ENCODE data around the gene VEZF1.
"Not testable (repeated sequence)": the region's sequence is repeated elsewhere in the genome, so short reads cannot be mapped to it uniquely, and the experiment has no call there.

VEZF1 gene

DNA sequence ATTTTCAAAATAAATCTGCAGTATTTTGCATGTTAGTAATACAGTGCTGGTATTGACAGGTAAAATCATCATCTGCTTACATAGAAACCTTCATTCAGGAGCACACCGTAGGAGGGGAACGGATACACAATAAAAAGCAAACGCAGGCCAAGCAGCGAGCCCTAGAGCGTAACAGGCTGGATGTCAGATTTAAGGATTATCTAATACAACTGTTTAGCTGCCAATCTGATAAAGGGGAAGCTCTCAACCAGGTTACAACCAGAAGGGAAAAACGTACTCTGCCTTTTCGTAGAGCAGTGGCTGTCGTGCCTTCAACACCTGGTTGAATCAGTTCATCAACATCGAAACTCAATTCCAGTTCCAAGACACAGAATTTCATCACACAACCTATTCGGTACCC, 16.5 kb downstream of the VEZF1 start:
- no peak for FAIRE-seq

- no peak for FAIRE-seq
These were observed 17.3 kb downstream of the VEZF1 start for GRCh38 chr17:57970710-57971109.

DNA sequence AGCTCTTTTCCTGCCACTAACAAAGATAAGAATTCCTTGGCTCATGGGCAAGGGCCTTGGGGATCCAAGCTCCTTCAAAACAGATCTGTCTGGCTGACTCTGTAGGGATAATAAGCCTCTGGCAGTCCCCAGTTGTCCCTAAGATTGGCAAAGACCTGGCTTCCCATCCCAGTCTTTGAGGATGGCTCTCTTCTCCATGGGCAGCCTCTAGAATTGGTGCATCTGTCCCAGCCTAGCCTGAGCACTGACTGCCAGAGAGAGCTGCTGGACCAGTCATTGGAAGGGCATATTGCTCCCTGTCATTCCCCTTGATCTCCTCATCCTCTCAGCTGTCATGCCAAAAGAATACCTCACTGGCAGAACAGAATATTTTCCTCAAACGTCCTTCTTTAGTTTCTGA, 19.6 kb downstream of the VEZF1 start:
- no peak for FAIRE-seq

DNA sequence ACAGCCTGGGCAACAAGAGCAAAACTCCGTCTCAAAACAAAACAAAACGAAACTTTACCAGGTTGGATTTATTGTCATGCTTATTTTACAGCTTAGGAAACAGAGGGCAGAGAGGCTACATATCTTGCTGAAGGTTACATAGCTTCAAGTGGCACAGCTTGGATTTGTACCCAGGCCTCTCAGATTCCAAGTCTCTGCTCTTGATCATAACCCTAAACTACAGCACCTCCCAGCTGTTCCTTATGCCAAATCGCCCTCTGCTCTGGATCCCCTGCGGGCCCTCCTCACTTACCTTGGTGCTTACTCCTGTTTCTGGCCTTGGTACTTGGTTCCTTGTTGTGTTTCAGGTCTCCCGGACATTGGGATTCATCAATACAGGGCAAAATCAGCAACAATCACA, 21.2 kb downstream of the VEZF1 start:
- no peak for FAIRE-seq

DNA sequence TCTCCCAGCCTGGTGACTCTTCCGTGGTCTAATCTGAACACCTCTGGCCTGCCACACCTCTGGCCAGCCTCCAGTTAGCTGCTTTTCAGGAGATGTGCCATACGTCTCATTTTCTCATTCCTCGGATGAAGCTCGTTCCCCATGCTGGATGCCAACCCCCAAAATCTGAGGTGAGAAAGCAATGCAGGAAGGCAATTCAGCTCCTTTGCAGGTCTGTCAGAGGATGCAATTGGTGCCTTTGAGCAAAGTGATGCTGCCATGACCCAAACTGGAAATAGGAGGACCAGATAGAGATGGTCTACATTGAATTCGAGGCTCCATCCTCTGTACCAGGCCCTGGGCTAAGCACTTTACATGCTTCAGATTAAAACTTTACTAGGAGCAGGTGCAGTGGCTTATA, 21.8 kb downstream of the VEZF1 start:
- no peak for FAIRE-seq

GRCh38 chr17:57965521-57966160, 22.4 kb downstream of the VEZF1 start:
- no peak for FAIRE-seq

DNA sequence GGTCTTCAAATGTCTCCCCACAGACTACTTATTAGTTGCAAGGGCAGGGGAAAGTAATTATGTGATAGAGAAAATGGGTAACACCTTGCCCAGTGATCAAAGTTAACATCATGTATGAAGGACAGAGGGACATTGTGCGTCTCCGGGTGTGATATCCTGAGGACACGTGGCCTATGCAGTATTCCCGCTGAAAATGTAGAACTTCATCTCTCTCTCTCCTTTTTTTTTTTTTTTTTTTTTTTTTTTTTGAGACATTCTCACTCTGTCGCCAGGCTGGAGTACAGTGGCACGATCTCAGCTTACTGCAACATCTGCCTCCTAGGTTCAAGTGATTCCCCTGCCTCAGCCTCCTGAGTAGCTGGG, 24.9 kb downstream of the VEZF1 start:
- FAIRE-seq: no peak

DNA sequence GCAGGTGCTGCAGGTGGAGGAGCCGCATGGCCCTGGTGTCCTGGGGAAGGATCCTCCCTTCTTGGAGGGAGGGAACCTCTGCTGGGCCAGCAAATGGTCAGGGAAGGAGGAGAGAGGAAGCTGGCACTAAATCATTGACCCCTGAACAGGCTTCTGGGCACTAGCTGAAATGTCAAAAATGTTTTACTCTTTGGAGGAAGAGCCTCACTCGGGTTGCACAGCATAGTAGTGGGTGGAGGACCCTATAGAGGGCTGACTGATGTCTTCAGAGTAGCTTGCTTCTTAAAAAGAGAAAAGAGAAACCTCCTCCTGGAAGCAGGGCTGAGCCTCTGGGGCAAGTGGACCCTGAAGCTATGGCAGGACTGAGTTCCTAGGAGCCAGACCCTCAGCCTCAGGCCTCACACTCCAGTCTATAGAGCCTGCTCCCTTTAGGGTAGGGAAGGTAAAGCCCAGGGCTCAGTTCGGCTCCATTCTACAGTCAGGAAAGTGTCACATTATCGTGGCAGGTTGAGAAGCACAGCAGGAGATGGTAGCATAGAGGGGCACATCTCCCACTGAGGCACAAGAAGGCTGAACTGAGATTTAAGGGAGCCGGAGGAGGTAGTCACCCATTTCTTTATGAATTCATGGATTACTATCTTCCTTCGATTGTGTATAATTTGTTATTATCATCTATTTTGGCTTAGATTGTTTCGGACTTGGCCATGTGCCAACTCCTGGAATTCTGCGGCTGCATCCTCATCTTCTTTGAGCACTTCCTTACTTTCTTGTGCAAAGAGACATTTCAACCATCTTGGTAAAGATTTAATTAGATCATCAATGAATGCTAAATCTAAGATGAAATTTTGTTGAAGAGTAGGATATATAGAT, 25.5 kb downstream of the VEZF1 start:
- no peak for FAIRE-seq

DNA sequence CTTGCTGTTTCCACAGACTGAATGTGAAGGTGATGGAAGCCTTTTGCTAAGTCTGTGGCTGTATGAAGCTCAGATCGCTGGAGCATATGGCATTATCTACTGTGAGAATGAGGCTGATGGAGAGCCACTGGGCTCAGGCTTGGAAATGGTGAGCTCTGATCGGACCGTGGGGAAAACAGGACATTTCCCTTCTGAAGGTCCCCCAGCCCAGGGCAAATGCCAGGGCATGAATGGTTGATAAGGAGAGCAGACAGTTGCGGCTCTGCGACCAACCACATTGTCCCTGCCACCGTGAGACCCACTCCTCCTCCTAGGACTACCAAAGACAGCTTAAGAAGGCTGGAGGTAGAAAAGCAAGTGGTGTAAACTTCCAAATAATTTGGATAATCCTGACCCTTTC, 28.1 kb downstream of the VEZF1 start:
- FAIRE-seq: no peak

DNA sequence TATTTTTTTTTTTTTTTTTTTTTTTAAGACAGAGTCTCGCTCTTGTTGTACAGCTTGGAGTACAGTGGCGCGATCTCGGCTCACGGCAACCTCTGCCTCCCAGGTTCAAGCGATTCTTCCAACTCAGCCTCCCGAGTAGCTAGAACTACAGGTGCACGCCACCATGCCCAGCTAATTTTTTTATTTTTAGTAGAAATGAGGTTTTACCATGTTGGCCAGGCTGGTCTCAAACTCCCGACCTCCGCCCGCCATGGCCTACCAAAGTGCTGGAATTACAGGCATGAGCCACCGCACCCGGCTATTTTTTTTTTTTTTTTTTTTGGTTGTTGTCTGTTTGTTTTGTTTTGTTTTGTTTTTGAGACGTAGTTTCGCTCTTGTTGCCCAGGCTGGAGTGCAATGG, 29.7 kb downstream of the VEZF1 start:
- FAIRE-seq: not testable (repeated sequence)

- no peak for FAIRE-seq
These were observed 30.2 kb downstream of the VEZF1 start for GRCh38 chr17:57957886-57958285.

DNA sequence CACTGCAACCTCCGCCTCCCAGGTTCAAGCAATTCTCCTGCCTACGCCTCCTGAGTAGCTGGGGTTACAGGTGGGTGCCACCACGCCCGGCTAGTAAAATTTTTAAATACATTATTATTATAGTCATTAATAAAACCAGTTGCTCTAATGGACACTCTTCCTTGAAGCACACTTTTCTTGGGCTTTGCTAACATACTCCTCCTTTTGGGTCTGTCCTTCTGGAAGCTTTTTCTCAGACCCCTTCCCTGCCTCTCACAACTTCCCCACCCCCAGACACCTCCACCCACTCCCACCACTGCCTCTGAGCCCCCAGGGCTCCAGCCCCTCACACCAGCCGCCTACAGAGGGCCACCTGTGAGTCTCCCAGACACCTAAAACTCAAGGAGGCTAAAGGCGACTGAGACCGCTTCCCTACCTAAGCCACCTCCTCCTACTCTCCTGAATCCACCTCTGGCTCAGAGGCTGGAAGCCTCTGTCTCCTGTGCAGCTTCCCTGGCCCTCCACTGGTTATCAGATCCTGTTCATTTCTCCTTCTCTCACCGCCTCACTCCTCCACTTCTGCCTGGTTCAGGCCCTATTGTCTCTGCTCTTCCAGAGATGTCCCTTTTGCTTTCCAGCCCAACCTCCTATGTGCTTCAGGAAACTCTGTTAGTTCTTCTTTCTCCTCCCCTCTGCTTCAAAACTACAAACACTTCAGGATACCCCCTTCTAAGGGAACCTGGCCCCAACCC, 30.8 kb downstream of the VEZF1 start:
- FAIRE-seq: no peak

DNA sequence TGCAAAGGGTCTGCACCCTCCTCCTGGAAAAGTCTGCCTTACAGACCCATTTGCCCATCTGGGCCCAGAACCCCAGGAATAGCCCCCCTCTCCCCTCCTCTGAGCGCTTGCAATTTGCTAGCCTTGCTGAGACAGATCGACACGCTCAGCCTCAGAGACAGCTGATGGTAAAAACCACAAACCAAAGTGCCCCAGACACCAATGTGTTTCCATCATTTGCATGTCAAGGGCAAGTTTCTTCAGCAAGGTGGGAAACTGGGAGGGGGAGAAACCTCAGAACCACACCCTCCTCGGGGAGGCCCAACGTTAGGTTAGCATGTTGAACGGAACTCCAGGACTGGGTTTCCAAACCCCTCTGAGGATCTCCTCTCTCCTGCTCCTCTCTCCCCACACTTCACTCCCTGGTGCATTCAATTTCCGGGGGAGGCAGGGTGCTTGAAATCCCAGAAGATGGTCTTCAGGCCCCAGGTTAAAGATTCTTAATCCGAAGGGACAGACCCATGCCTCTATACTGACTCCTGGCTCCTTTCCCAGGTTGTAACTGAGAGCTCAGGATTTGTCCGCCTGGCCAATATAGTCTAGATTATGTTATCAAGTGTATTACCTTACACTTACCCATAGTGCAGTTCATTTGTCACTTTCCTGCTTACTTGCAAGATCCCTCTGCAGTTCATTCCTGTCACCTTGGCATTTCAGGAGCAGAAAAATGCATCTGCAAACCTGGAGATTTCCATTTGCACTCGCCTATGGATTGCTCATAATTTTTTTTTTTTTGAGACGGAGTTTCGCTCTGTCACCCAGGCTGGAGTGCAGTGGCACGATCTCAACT, 31.5 kb downstream of the VEZF1 start:
- FAIRE-seq: peak; percentile 40

GRCh38 chr17:57955183-57955931, 32.7 kb downstream of the VEZF1 start, which contains the start of gene CUEDC1:
Gene CUEDC1, minus strand, starts transcription at chr17:57955412. Its CDS starts 69,848 bp downstream, at chr17:57885564.
- no peak for FAIRE-seq

DNA sequence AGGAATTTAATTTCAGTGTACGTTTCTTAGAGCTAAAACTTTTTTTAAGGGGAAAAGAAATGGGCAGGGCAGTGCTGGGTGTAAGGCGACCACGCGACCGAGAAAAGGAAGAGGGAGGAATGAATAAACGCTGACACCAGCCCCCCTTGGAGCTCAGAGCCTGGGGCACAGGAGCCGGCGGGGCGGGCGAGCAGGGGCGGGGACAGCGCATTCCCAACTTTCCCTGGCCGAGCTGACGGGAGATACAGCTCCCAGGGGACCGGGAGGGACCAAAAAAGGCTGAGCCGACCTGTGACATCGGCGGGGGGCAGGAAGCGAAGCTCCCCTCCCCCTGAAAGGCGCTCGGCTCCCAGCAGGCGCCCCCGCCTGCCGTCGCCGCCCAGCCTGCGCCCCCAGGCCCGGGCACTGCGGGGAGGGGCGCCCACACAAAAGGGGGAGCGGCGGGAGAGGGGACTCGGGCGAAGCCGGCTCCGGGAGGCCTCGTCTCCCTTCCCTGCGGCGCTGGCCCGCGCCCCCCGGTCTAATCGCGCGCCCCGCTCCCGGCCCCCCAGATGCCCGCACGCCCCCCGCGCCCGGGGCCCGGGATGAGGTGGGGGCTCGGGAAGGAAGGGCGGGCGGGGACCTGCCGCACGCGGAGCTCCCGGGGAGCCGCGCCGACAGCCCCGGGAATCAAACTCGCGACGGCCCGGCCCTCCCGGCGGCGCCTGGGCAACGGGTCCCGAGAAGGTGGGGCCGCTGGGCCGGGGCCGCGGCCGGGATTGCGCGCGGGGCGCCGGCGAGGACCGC, 33.5 kb downstream of the VEZF1 start:
- peak; percentile 19 for FAIRE-seq

DNA sequence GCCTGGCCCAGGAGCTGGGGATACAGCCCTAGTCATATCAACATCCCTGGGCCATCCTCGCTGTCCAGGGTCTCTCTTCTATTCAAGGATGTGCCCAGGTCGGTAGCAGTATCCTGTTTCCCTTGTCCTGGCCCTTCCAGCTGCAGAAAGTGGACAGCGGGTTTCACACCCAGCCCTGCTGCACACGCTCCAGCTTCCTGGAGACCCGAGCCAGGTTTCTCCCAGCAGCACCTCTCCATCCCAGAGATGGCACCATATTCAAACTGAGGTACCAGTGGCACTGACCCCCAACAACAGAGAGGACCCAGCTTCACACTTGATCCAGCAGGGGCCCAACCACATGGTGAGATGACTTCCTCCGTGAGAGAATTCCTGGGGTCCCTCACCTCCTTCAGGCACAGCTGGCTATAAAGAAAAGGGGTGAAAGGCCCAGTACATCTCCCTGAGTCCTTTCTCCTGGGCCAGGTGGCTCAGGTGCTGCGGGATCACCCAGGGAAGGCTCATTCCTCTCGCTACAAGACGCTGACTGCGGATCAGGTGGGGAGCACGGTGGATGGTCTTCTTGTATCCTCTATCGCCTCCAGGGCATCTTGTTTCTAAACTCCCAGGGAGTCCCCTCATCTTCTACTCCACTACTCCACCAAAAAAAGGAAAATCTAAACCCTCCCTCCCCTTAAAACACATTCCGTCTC, 34.2 kb downstream of the VEZF1 start:
- no peak for FAIRE-seq

GRCh38 chr17:57953219-57953618, 34.8 kb downstream of the VEZF1 start:
- FAIRE-seq: no peak

GRCh38 chr17:57949649-57950048, 38.4 kb downstream of the VEZF1 start:
- peak; percentile 77 for FAIRE-seq

DNA sequence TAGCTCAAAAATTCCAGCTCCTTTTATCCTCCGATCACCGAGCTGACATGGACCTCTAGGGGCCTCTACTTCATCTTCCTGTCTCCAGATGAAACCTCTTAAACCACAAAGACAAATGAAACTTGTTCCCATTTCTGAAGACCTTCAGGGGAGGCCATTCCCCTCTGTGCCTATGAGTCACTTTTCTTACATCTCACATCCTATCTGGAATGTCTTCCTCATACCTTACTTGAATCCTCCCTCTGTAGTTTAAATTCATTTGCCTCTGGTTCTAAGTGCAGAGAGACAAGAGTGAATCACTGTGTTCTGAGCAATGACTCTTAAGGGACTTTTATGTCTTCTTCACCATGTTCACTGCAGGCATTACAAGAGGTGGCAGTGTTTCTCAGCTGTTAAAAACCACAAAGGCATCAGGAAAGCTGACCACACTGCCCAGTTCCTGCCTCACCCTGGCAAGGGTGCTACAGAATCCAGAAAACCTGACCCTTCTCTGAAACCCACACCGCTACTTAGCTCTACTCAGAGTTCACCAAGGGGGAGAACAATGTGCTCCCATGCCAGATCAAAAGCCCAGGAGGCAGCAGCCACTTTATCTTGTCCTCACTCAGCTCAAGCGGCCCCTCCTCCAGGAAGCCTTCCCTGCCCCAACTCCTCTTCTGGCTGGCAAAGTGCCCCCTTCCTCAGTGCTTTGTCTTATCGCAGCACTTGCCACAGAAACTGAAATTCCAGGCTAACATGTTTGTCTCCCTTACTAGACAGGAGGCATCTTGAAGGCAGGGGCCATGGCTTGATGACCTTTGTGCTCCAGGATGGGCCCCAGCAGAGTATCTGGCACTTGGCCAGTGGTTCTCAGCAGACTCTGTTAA, 39.3 kb downstream of the VEZF1 start:
- FAIRE-seq: peak; percentile 99

DNA sequence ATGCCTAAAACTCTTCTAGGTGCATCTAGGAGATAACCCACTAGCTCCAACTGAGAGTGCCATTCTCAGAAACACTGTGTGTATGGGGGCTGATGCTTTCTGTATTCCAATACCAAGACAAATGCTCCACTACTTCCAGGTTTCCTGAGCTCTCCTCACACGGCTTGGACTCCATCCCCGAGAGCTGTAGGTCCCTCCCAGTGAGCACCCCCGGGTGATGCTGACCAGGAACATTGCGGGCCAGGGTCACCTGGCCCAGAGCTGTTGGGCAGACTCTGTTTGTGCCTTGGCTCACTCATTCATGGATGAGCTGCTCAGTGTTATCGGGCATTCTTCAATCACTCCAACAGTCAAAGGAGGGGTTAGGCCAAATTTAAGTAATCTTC, 39.9 kb downstream of the VEZF1 start:
- no peak for FAIRE-seq

Measured in A204.1 (cell line).